GM18508 (cell line): ENCODE data around the gene LOXHD1.

ENCODE experiments used
- ATAC-seq: cut with Tn5 transposase; IDR thresholded peaks from one replicate; pipeline ENCODE4 v1.9.1; 2021; ENCODE audit warnings: moderate number of reproducible peaks; ENCODE audit not compliant: insufficient read depth, unreplicated experiment

Gene LOXHD1

DNA sequence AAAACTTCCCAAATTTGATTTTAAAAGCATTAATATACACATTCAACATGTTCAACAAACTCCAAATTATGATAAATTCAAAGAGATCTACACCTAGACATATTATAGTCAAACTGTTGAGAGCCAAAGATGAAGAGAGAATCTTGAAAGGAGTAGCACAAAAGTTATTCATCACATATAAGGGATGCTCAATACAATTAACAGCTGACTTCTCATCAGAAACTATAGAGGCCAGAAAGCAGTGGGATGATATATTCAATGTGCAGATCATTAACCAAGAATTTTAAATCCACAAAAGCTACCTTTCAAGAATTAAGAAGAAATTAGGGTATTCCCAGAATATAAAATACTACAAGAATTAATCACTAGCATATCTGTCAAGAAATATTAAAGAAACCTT lies 75.4 kb downstream of the LOXHD1 start:
- no peak for ATAC-seq

- no peak for ATAC-seq
These were observed 78.0 kb downstream of the LOXHD1 start for GRCh38 chr18:46578987-46579386.

GRCh38 chr18:46577546-46577945 lies 79.5 kb downstream of the LOXHD1 start:
- ATAC-seq, result no peak

DNA sequence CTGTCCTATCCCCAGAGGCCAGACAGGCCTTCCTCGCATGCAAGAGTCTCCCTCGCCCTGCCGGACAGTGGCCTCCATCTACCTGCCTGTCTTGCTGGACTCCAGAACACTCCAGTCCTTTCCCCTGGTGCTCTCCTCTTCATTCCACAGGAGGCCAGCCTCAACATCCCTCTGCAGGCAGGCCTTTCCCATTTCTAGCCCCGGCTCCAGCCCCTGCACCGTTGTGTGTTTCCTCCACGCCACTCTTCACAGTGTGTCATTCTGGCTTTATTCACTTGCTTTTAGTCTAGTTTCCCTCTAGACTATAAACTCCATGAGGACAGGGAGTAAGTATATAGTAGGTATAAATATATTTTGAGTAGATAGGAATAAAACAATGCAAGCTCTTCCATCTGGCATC lies 81.2 kb downstream of the LOXHD1 start:
- no peak for ATAC-seq

- no peak for ATAC-seq
These were observed 82.3 kb downstream of the LOXHD1 start for GRCh38 chr18:46574743-46575115.

DNA sequence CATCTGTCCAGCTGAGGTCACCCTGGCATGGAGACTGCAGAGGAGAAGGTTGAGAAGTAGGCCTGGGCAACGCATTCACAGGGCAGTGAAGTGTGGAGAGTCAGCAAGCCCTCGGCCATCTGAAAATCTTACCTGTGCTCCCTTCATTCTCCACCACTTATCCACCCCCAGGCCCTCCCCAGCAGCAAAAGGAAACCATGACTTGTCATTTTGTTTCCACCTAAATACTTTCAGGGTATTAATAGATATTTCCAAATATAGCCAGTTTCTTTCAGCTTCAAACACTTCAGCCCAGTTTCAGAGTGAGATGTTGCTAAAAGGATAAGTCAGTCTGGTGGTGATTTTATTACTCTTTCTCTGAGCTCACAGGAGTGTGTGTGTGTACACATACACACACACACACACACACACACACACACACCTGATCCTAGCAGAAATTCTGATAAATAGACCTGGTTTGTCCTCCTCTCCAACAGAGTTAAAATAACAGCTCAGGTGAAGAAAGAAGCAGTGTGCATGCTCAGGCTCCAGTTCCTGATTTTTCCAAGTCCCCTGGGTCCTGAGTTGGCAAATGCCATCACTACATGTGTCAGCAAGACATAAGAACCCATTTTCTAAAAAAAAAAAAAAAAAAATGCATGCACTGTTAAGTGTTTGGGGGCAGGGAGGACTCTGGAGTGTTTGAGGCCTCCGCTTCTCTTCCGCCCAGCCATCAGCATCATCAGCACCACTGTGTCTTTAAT lies 82.8 kb downstream of the LOXHD1 start:
- ATAC-seq, result no peak

- ATAC-seq, result no peak
These were observed 83.9 kb downstream of the LOXHD1 start for GRCh38 chr18:46573156-46573555.

- ATAC-seq, result no peak
These were observed 85.3 kb downstream of the LOXHD1 start for GRCh38 chr18:46571756-46572155.

DNA sequence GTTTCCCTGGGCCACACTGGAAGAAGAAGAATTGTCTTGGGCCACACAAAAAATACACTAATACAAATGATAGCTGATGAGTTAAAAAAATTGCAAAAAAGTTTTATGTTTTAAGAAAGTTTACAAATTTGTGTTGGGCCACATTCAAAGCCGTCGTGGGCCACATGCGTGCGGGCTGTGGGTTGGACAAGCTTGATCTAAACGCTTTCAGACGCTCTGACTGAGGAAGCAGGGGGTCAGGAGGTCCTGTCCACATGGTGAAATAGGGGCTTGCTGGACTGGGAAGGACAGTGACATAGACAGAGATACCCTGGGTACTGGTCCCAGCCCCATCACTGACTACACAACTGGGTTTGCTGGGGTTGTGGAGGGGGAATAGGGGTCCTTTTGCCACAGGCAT lies 86.4 kb downstream of the LOXHD1 start:
- ATAC-seq, result no peak

GRCh38 chr18:46570134-46570533 lies 86.9 kb downstream of the LOXHD1 start:
- ATAC-seq, result no peak

GRCh38 chr18:46569211-46569610 lies 87.8 kb downstream of the LOXHD1 start:
- no peak for ATAC-seq

DNA sequence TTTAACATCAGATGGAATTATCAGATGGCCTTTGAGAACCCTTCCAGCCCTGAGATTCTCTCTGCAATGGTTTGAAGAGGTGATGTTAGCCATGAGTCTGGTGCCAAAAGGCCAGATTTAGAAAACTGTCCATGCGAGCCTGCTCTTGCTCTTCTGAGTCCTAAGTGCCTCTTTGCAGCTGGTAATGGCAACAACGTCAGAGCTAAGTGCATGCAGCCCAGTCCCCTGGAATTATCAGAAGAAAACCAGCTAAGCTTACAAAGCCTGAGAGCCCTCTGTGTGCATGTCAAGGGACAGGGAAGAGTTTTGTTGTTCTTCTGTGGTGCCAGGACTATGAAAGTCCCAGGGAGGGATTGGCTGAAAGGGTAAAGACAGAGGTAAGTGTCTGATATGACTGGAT lies 89.8 kb downstream of the LOXHD1 start:
- ATAC-seq, result no peak

DNA sequence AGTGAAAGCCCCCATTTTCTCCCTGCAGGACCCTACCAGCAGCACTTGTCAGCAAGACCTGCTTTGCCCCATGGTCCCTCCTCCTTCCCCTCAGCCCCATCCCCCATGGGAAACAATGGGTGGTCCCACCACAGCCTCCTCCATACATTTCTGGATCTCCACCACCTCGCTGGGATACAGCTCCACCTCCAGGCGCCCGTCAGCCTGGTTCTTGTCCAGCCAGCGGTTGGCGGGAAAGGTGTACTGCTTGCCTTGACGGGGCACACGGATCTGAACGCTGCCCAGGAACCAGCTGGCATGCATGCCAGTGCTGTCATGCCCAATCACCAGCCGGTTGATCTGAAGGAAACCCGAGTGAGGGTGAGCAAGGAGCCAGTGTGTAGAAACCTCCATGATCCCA lies 90.9 kb downstream of the LOXHD1 start:
- no peak for ATAC-seq

GRCh38 chr18:46565256-46565655 lies 91.8 kb downstream of the LOXHD1 start:
- ATAC-seq, result no peak

GRCh38 chr18:46563317-46563716 lies 93.7 kb downstream of the LOXHD1 start:
- ATAC-seq, result no peak

DNA sequence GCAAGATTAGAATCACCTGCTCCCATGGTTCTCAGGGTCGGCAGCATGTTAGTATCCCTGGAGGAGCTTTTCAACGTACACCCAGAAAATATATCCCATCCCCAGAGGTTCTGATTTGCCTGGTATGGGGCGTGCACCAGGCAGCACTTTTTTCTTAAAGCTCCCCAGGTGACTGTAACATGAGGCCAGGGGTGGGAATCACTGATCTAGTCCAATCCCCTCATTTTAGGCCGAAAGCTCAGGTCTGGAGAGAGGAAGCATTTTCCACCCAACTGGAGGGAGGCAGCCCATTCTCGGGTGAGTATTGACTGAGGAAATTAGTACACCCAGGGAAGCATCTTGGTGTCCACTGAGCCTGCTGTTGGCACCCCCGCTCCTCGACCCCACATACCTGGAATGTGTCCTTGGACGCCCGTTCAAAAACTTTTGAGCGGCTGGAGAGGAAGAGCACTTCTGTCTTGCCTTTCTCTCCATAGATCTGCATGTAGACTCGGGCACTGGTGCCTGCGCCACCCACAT lies 94.3 kb downstream of the LOXHD1 start:
- ATAC-seq, result no peak

- no peak for ATAC-seq
These were observed 96.4 kb downstream of the LOXHD1 start for GRCh38 chr18:46560671-46561045.

DNA sequence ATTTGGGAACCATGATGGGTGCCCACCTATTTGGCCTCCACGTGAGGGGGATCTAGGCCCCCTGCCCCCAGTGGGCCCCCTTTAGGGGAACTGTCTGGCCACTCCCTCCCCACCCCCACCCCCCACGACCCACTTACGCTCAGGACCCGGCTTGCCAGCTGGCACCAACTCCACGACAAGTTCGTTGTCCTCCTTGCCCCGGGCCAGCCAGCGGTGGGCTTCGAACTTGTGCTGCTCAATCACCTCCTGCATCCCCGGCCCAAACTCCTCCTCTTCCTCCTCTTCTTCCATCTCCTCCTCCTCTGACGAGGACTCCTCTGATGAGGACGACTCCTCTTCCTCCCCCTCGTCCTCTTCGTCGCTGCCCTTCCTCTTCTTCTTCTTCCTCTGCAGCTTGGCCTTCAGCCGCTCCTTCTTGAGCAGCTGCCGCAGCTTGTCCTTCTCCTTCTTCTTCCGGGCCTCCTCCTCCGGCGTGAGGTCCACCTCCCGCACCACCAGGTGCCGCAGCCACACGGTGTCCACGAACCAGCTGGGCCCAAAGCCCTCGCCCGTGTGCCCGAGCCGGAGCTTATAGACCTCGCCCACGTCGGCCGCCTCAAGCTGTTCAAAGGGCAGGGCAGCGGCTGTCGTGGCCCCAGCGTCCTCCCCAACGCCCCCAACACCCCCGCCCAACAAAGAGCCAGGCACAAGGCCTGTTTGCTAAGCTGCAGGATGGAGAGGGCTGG lies 96.9 kb downstream of the LOXHD1 start:
- no peak for ATAC-seq

DNA sequence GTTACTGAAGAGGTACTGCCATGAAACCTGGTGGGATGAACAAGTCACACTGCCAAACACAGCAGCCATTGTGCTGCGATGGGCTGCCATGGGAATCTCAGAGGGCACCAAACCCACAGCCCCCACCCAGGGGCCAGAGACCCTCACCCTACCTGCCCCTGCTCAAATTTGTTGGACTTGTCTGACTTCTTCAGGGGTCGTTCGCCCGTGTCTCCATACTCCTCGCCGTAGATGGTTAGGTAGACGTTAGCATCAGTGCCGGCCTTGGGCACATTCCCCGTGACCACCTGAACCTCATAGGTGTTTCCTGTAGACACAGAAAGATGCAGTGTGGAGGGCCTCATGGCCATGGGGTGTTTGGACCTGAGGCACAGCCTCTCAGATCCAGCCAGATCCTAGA lies 97.7 kb downstream of the LOXHD1 start:
- ATAC-seq, result no peak

GRCh38 chr18:46556590-46557206 lies 100.3 kb downstream of the LOXHD1 start:
- no peak for ATAC-seq

DNA sequence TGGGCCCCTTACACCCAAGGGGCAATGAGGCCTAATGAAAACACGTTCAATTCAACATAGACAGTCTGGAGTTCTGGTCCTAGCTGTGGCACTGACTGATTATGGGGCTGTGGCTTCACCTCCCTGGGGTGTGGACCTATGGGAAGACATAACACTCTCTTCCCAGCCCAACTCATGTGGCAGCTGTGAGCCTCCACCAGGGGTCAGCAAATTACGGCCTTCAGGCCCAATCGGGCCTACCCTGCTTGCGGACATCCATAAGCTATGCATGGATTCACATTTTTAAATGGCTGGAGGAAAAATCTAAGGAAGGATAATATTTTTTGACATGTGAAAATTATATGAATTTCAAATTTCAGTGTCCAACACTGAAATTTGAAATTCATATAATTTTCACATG lies 101.3 kb downstream of the LOXHD1 start:
- no peak for ATAC-seq
